Inflammatory macrophage (primary cell): Measurements from ENCODE around the gene GPR33.
"Not testable (repeated sequence)": the region's sequence is repeated elsewhere in the genome, so short reads cannot be mapped to it uniquely, and the experiment has no call there.

Experiments used
- DNase-seq, 2 donors: peaks; one replicate each; pipeline ENCODE4 v3.0.0-alpha.2; 2020 to 2022
- total RNA-seq, 18 experiments: gene quantifications; one replicate each; lab custom pipeline; 2026; ENCODE audit warnings: mixed read lengths in 6 of 18, inconsistent platforms in 2 of 18; lab: John Stamatoyannopoulos, UW

The GPR33 gene, protein sequence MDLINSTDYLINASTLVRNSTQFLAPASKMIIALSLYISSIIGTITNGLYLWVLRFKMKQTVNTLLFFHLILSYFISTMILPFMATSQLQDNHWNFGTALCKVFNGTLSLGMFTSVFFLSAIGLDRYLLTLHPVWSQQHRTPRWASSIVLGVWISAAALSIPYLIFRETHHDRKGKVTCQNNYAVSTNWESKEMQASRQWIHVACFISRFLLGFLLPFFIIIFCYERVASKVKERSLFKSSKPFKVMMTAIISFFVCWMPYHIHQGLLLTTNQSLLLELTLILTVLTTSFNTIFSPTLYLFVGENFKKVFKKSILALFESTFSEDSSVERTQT
- 0 to 0.07 (median 0) reads per million in 18 experiments for total RNA-seq

DNA sequence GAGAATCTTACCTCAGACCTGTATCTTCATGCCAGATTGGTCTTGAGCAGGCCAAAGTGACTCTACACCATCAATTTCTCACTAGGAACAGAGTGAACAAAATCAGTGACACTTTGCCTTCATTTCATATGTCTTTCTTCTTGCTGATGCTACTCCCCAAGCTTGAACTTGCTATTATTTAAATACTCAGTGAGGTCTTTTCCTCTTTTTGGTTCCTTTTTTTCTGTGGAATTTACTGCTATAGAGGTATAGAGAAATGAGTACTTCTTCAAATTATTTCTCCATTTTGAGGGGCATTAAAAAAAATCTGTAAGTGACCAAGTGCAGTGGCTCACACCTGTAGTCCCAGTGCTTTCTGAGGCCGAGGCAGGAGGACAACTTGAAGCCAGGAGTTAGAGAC, at the start of gene GPR33:
Gene GPR33, minus strand, starts transcription at position 154 of the 400 bp plus-strand sequence. CDS start 4,074 bp downstream, outside the sequence.
- DNase-seq: peak; percentile 48 to 88

DNA sequence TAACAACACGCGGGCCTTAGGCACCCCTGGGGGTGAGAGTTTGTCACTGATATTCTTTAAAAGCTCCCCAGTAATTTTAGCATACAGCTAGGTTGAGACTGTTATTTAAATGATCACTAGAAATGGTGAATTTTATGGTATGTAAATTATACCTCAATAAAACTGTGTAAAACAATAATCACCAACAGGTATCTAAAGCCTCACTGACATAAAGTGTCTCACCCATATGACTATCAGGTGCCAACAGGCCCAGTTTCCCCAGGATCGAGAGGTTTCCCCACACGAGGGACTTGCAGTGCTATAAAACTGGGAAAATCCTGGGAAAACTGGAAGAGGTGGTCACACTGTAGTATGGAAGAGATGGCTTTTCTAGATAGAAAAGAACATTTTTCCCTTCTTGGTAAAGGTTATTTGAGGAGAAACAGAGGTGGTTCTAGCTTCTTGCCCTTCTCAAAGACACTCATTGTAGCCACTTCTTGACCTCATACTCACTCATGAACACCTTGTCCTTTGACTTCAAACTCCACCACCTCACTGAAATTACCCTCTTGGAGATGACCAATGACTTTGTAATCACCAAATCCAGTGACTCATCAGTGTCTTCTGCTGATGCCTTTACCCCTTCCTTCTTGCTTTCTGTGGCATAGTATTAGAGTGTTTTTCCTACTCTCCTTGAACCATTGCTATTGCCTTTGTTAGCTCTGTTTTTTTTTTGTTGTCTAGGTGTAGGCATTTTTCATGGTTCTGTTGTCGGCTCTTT, 48.5 kb upstream of the GPR33 start:
- DNase-seq: no peak

DNA sequence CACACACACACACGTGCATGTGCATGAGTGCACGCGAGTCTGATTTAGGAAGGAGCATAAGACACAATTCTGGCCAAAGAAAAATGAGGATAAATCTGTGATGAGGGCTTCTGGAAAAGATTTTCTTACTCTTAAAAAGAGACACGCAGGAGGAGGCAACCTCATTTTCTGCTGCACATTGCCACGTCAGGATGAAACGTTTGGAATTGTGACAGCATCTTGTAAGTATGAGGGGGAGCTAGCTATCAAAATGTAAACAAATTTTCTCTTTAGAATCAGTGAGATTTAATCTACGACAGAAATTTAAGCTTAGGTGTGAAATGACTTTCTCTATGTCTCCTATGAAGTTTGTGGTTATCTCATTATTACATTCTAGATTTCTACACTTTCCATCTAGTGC, 42.3 kb upstream of the GPR33 start:
- DNase-seq: no peak

DNA sequence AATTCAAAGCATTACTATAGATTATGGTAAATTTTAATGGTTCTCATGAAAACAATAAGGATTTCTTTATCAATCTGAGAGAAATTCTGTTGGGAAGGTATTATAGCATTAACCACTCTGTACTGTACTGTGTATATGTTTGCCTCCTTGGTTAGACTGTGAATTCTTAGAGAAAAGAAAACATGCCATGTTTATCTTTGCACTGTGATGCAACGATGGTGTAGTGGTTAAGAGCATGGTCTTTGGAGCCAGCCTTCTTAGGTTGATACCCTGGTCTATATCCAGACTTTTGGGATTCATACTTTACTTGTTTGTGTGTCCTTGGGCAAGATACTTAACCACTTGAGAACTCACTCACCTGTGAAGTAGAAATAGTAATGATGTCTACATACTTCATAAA, 41.2 kb upstream of the GPR33 start:
- no peak for DNase-seq

DNA sequence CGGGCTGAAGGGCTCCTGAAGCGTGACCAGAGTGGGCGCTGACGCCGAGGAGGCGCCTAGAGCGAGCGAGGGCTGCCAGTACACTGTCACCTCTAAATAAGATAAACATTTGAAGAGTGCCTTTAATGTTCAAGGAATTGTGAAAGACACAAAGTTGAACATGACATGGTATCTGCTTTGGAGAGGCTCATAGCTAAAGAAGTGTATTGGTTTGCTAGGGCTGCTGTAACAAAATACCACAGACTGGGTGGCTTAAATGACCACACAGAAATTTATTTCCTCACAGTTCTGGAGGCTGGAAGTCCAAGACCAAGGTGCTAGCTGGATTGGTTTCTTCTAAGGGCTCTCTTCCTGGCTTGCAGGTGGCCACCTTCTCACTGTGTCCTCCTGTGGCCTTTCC, 39.7 kb upstream of the GPR33 start:
- no peak for DNase-seq

DNA sequence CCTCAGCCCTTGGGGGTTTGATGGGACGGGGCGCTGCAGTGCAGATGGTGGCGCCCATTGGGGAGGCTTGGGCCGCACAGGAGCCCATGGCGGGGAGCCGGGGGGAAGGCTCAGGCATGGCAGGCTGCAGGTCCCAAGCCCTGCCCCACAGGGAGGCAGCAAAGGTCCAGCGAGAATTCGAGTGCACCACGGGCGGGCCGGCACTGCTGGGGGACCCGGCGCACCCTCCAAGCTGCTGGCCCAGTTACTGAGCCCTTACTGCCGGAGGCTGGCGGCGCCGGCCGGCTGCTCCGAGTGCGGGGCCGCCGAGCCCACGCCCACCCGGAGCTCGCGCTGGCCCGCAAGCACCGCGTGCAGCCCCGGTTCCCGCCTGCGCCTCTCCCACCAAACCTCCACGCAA, 39.2 kb upstream of the GPR33 start:
- DNase-seq: no peak

DNA sequence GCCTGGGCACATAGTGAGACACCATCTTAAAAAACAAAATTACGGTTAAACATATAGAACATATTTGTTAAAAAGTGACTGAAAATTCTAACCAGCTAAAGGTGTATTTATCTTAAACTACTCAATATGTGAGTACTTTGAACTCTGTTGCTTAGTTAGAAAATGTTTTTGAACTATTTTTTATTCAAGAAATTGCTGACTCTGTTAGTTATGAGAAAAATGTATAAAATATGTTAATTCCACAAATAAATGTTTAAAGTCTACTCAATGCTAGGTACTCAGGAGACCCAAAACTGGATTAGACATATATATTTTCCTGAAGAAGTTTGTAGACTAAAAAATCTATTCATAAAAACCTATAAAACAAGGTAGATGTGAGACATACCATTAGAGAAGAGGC, 23.0 kb upstream of the GPR33 start:
- no peak for DNase-seq

DNA sequence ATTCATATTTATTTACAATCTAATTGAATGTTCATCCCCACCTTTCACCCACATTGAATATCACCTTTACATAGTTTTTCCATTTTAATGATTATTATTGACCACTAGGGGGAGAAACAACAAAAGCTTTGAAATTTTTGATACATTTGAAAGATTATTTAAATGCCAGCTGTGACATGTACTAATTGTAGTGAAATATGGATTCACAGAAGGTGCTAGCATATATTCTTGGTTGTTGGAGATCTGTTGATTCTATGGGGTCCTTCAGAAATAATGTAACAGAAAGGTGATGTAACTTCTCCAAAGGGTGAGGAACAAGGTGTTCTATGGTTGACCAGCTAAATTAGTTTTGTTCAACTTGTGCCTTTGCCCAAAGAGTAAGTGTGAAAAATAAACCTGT, 22.4 kb upstream of the GPR33 start:
- DNase-seq: peak in 1 of 2 donors; percentile 10

DNA sequence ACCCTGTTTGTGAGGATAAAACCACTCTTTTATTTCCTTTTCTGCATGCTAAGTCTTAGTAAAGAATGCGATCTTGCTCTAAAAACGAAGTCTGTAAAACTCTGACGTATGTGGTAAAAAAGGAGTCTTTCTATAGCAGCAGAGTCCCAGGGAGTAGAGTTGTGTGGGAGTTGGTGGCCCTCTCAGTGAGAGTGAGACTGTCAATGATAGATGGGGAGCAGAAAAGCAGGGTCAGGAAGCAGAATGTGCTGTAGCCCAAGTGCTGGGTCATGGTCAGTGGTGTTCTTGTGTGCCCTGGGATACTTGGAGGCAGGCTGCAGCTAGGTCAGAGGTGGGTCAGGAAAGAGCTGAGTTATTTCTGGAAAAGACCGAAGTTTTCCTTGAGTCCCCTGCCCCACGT, 20.3 kb upstream of the GPR33 start:
- DNase-seq: no peak

DNA sequence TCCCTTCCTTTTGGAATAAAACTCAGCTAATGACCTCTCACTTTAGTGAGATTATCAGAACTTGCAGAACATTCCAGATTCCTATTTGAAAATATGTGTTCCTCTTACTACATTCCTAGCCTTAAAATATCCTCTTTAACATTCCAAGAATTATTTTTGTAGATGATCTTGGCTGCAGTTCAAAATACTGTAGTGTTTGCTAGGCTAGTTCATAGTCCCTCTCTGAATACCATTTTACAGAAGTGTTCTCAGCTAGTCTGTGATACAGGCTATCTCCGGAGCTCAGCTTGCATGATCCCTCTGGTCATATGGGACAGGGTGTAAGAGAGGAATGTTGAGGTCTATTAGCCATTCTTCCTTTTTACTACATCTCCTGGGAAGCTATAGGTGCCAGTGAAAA, 17.6 kb upstream of the GPR33 start:
- no peak for DNase-seq

DNA sequence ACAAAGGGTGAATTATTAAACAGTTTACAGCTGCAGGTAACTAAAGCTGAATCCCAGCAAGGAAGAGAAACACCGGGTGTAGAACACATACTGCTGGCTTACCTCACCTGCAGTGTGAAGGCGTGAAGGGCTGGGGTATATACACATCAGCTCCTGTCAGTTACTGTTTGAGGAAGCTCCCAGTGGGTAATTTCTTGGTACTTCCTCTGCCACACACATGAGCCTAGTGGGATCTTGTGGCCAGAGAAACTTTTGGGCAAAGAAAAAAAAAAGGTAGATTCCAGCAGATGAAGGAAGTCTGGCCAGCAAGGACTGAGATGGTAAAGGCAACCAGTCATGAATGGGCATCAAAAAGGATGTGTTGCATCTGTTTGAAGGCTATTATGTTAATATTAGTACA, 14.0 kb upstream of the GPR33 start:
- peak in 1 of 2 donors; percentile 32 for DNase-seq

DNA sequence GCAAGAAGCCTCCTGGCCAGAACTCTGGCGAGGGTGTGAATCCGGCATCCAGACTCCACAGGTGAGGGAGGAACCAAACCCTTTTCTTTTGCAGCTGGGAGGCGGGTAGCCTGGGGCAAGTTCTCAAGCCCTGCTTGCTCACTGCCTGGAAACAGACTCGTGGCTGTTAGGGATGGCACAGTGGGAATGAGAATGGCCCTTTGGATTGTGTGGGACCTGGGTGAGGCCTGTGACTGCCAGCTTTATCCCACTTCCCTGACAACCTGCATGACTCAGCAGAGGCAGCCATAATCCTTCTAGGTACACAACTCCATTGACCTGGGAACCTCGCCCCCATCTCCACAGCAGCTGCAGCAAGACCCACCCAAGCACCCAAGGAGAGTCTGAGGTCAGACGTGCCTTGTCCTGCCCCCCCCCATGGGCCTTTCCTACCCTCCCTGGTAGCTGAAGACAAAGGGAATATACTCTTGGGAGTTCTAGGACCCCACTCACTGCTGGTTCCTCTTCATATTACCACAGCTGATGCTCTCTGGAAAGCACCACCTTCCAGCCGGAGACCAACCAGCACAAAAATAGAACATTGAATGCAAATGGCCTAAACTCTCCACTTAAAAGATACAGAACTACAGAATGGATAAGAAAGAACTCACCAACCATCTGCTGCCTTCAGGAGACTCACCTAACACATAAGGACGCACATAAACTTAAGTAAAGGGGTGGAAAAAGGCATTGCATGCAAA, 5.1 kb upstream of the GPR33 start:
- DNase-seq: no peak

DNA sequence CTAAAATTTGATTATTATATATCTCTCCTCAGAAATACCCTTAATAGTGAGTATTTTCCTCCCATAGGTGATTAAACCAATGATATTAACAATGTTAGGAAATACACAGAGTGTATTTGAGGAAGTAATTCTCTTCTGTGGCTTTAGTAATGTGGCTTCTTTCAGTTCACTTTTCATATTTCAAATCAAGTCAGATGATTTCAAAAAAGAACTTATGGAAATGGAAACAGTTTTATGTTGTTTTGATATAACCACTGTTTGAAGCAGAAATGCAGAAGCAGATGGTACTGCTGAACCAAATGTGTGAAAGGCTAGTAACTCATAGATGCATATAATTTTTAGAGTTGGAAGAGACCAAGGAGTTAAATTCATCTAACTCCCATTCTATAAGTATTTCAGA, 1.9 kb upstream of the GPR33 start:
- DNase-seq: peak; percentile 49 to 86

DNA sequence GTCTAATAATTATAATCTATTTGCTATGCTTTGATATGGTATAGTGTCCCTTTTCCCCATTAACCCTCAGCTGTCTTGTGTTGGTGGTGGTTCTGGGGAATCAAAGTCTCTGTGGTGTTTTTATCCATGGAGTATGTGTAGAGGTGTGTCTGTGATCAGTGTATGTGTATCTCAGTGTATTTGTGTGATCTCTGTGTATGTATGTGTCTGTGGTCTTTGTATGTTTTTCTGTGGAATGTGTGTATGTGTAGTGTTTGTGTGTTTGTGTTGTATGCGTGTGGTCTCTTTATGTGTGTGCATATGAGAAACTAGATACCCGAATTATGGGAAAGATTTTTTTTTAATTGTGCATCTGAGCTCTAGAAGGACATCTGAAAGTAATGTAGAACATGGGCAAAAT, 1.1 kb downstream of the GPR33 start:
- DNase-seq: no peak

DNA sequence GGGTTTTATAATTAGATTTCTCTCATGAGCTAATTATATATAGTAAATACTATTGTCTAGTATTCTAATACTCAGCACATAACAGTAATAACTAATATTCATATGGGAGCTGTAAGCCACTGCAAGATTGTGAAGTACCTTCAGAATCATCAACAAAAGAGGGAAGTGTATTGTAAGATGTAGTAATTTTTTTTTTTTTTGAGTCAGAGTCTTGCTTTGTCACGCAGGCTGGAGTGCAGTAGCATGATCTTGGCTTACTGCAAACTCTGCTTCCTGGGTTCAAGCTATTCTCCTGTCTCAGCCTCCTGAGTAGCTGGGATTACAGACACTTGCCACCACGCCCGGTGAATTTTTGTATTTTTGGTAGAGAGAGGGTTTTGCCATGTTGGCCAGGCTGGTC, 3.1 kb downstream of the GPR33 start:
- peak; percentile 81 to 90 for DNase-seq

DNA sequence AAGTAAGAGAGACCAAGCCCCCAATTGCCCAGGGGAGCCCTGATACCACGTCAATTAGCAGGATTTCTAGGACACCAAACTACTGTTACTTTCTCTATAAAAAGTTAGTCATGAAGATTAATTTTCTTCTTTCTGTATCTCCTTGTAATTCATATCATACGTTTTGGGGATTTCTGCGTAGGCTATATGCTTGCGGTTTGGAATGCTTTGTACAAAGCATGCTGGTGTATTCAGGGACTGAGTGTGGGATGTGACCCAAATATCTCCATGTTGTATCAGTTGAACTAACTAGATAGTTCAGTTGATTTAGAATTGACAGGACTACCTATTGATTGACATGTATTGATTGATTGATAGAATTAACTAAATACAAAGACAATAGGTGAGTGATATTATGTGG, 7.7 kb downstream of the GPR33 start:
- DNase-seq: no peak

DNA sequence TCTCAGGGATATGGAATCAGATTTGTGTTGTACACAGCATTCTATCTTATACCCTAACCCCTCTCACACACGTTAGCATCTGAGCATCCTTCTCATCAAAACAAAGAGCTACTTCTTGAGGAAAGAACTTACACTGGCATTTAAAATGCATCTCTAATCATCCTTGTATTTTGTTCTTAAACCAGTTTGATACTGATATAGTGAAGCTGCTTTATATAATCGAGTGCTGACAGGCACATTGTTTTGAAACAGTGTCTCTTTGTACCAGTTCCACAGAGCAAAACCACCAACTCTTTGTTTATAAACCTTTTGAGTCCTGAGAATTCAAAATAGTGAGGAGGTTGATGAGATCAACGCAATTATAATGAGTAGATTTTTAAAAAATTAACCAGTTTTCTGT, 8.8 kb downstream of the GPR33 start:
- no peak for DNase-seq

DNA sequence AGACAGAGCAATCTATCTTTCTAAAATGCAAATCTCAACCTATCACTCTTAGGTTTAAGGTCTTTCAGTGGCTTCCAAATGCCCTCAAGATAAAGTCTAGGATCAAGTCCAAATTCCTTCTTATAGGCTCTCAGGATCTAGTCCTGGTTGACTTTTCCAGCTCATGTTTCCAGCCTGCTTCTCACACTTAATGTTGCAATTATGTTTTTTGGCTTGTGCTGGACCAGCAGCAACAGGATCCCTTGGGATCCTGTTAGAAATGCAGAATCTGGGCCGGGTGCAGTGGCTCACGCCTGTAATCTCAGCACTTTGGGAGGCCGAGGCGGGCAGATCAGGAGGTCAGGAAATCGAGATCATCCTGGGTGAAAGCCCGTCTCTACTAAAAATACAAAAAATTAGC, 10.6 kb downstream of the GPR33 start:
- DNase-seq: no peak

DNA sequence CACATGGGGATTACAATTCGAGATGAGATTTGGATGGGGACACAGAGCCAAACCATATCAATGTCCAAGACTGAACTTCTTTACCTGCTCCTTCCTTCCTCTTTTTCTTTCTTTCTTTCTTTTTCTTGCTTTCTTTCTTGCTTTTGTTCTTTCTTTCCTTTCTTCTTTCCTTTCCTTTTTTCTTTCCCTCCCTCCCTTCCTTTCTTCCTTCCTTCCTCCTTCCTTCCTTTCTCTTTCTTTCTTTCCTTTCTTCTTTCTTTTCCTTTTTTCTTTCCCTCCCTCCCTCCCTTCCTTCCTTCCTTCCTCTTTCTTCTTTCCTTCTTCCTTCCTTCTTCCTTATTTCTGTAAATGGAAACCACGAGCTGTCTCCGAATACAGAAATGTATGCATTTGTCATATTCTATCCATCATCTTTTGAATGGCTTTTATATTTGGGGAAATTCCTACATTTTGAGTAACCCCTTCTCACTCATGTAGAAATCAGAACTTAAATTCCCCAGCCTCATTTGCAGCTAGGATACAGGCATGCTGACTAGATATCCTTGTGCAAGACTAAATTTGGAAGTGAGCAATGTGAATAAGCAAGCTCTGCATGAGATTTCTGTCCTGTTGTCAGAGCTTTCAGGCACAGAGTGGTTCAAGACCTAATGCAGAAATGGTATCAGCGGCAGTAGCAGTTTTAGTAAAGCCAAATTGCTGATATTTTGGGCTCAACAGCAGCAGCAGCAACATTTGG, 11.5 kb downstream of the GPR33 start:
- DNase-seq: no peak

DNA sequence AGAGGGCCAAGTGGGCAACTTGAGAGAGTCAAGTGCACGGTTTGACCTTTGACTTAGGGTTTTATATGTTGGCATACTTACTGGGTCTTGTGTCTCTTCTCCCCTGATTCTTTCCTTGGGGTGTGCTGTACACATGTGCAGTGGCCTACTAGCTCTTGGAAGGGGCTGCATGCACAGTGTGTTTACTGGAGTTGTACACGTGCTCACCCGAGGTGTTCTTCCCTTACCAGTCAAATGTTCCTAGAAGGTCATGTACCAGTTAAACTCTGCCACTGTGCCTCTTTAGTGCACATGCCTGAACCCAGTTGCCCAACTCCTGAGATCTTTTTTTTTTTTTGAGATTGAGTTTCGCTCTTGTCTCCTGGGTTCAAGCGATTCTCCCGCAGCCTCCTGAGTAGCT, 21.3 kb downstream of the GPR33 start:
- no peak for DNase-seq

DNA sequence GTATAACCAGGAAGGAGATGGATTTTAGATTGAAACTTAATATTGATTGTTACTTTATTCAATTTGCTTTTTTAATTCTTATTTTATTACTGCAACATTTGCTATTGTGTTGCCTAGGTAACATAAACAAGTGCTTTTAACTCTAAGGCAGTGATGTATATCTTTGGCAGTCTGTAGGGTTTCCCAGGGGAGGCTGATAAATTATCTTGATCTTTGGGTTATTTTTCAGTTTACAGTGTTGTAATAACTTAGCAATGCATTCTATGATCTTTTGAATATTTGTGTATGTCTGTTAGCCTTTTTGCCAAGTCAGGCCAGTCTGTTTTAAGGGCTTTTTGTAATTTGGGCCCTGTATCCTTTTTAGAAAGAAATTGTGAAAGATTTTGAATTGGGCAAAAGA, 22.7 kb downstream of the GPR33 start:
- DNase-seq: no peak

DNA sequence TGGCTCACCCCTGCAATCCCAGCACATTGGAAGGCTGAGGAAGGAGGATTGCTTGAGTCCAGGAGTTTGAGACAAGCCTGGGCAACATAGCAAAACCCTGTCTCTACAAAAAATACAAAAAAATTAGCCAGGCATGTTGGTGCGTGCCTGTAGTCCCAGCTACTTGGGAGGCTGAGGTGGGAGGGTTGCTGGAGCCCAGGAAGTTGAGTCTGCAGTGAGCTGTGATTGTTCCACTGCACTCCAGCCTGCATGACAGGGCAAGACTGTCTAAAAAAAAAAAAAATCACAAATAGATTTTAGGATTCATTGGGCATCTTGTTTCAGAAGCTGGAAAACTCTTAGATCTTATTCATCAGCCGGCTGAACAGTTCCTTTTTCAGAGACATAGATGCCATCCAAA, 25.4 kb downstream of the GPR33 start:
- DNase-seq: not testable (repeated sequence)

DNA sequence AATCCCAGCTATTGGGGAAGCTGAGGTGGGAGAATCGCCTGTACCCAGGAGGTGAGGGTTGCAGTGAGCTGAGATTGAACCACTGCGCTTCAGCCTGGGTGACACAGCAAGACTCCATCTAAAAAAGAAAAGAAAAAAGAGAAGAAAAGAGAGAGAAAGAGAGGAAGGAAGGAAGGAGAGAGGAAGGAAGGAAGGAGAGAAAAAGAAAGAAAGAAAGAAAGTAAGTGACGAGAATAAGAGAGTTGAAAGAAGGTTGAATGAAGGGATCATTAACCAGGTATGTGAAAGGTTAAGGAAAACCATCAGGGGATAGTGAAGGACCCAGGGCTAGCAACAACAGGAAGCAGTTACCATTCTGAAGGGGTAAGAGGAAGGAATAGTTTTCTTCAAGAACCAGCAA, 26.3 kb downstream of the GPR33 start:
- no peak for DNase-seq
